Tibial nerve (tissue), 4 donors: ENCODE measurements around the gene SPATA6L. TPM values are rescaled to one million over a fixed set of nuclear protein-coding genes. Genes with fewer than 3 reads are reported as not detected.
A peak's percentile ranks its signal among the peaks of the same experiment; 100 is the strongest.

Experiments
- DNase-seq, 2 donors: peaks; one replicate each; pipeline ENCODE4 v3.0.0-alpha.2; 2019; ENCODE audit warnings: low spot score in 2 of 2
- H3K27ac ChIP-seq, 4 donors: fragments of 200-600 bp; sonication (generic) in 3 of 4; one replicate each; pipeline ENCODE4 v1.5.1; 2017 to 2019; ENCODE audit warnings: mild to moderate bottlenecking in 1 of 4
- H3K27me3 ChIP-seq, 2 donors: fragments of 200-600 bp; sonication (generic) in 1 of 2; one replicate each; pipeline versions ENCODE4 v1.5.1 to v1.6.0; 2017 to 2019
- H3K36me3 ChIP-seq, 3 donors: fragments of 200-600 bp; sonication (generic); one replicate each; pipeline ENCODE4 v1.5.1; 2018 to 2019
- H3K4me1 ChIP-seq, 4 donors: fragments of 200-600 bp; sonication (generic) in 3 of 4; one replicate each; pipeline ENCODE4 v1.5.1; 2017 to 2019
- H3K4me3 ChIP-seq, 4 donors: fragments of 200-600 bp; sonication (generic) in 3 of 4; one replicate each; pipeline ENCODE4 v1.5.1; 2017 to 2019; ENCODE audit warnings: mild to moderate bottlenecking in 1 of 4, moderate library complexity in 1 of 4
- H3K9me3 ChIP-seq, 4 donors: fragments of 200-600 bp; sonication (generic) in 3 of 4; one replicate each; pipeline ENCODE4 v1.5.1; 2017 to 2019
- CTCF ChIP-seq, 5 experiments: fragments of 200-600 bp in 3 of 5; fragments of 450-650 bp in 2 of 5; sonication (generic) in 3 of 5; IDR thresholded peaks; one replicate each; pipeline ENCODE4 v1.5.1; 2016 to 2019; ENCODE audit warnings: antibody characterized with exemption in 5 of 5, mild to moderate bottlenecking in 3 of 5, moderate library complexity in 2 of 5
- EP300 ChIP-seq, 2 donors: sonication (generic); formaldehyde crosslinking; IDR thresholded peaks; one replicate each; pipeline ENCODE4 v1.6.1; 2017; ENCODE audit warnings: antibody characterized with exemption in 2 of 2, mild to moderate bottlenecking in 1 of 2
- POLR2A ChIP-seq, 2 donors: fragments of 450-650 bp; IDR thresholded peaks; one replicate each; pipeline ENCODE4 v1.6.1; 2017; ENCODE audit warnings: antibody characterized with exemption in 2 of 2, mild to moderate bottlenecking in 2 of 2, moderate library complexity in 2 of 2
- WGBS, 2 donors: methylation state at CpG; one replicate each; pipeline ENCODE4 v1.1.5; 2018; 5-methylcytosine and 5-hydroxymethylcytosine counted together
- total RNA-seq, 4 donors: library from RNA; depleted of rRNA; stranded (reverse); fragments of >200 nt; gene quantifications; one replicate each; pipeline ENCODE4 v1.1.0, GENCODE V29; 2016

Gene SPATA6L
- total RNA-seq, 4 donors from 2014 or later, result 1.3 to 5.4 (median 3.8) TPM

DNA sequence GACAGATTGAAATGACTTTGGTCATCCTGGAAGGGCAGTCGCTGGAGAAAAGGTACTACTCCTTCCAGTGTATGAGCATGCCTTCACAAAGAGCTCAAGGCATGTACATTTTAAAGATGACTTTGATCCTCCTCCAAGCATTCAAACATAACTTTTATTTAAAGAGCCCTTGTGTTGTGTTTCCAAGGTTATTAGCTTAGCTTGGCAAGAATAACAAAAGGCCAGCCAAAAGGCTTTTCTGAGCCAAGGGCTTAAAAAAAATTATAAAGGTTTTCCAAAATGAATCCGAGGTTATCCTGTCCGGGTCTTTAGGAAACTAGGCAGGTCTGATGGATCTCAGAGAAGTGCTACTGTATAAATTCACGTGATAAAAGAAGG lies 75.2 kb downstream of the SPATA6L start:
- H3K27ac ChIP-seq, result no peak overlapping the region
- H3K4me3 ChIP-seq, result no peak overlapping the region
- 61 to 71% methylated on average over 4 of the region's 4 CpGs for WGBS, 2 donors
- H3K9me3 ChIP-seq, result no peaks in the 10 kb centered on the region
- H3K27me3 ChIP-seq, result no peaks in the 10 kb centered on the region
- TF ChIP-seq EP300 (IDR thresholded peaks at IDR 0.05), result no peak
- TF ChIP-seq CTCF (IDR thresholded peaks at IDR 0.05), result no peak
- no peak for TF ChIP-seq POLR2A (IDR thresholded peaks at IDR 0.05)
- no peaks in the 10 kb centered on the region for H3K36me3 ChIP-seq
- DNase-seq, result no peak
- peaks cover 0 to 19% (median 1%) of the 10 kb centered on the region in 4 donors for H3K4me1 ChIP-seq

DNA sequence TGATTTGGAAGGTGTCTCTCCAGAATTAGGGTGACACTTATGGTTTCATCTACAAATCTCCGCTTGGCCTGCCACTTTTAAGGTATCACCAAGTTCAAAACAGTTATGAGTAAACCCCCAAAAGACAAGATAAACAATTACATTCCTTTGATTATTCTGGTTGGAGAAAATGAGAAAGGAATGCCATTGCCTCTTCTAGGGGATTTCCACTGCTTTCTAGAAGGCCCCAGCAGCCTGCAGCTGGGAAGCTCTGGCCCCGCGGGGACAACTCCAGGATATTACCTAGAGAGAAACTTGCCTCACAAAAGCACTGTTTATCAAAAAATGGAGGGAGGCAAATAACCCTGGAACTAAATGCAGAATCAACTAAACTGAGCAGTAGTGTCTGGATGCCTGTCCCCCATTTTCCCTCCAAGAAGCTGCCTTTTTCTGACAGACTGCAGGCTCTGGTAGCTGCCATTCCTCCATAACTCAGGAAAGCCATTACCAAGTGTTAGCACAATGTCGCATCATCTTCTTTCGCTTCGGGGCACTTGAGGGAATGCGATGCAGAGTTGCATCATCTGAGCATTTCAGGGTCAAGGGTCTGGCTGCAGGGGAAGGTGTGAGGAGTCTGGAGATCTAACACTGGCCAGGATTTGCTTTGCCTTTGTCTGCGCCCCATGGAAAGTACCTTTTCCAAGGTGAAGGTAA lies 75.7 kb downstream of the SPATA6L start:
- DNase-seq, result no peak
- H3K9me3 ChIP-seq, result no peaks in the 10 kb centered on the region
- H3K36me3 ChIP-seq, result no peaks in the 10 kb centered on the region
- H3K4me1 ChIP-seq, result peaks cover 0 to 14% (median 0%) of the 10 kb centered on the region in 4 donors
- no peak overlapping the region for H3K4me3 ChIP-seq
- TF ChIP-seq CTCF (IDR thresholded peaks at IDR 0.05) (no peak), EP300 (IDR thresholded peaks at IDR 0.05) (no peak), POLR2A (IDR thresholded peaks at IDR 0.05) (no peak)
- H3K27me3 ChIP-seq, result no peaks in the 10 kb centered on the region
- H3K27ac ChIP-seq, result peak overlapping the region in 1 of 4 donors; percentile 4
- 73 to 87% methylated on average over 8 of the region's 8 CpGs for WGBS, 2 donors

- 63 to 78% methylated on average over 2 of the region's 2 CpGs for WGBS, 2 donors
- TF ChIP-seq CTCF (IDR thresholded peaks at IDR 0.05), result no peak
- TF ChIP-seq EP300 (IDR thresholded peaks at IDR 0.05), result no peak
- no peak for TF ChIP-seq POLR2A (IDR thresholded peaks at IDR 0.05)
- DNase-seq, result no peak
- H3K27ac ChIP-seq, result no peak overlapping the region
- H3K4me3 ChIP-seq, result no peak overlapping the region
- H3K4me1 ChIP-seq, result peaks cover 0 to 10% (median 0%) of the 10 kb centered on the region in 4 donors
- H3K27me3 ChIP-seq, result no peaks in the 10 kb centered on the region
- peaks cover 0 to 4% (median 0%) of the 10 kb centered on the region in 3 donors for H3K36me3 ChIP-seq
- H3K9me3 ChIP-seq, result no peaks in the 10 kb centered on the region
Measured at GRCh38 chr9:4588721-4589120, 77.6 kb downstream of the SPATA6L start.

GRCh38 chr9:4585135-4585534 lies 81.1 kb downstream of the SPATA6L start:
- peaks cover 0 to 3% (median 0%) of the 10 kb centered on the region in 4 donors for H3K4me1 ChIP-seq
- 91 to 93% methylated on average over 5 of the region's 5 CpGs for WGBS, 2 donors

More at GRCh38 chr9:4585135-4585534, 81.1 kb downstream of the SPATA6L start:
- Histone ChIP-seq H3K36me3 (peaks cover 0 to 13% (median 0%) of the 10 kb centered on the region in 3 donors), H3K4me3 (no peak overlapping the region), H3K27ac (no peak overlapping the region), H3K9me3 (no peaks in the 10 kb centered on the region), H3K27me3 (no peaks in the 10 kb centered on the region)
- DNase-seq, result no peak
- TF ChIP-seq CTCF (IDR thresholded peaks at IDR 0.05), result no peak
- no peak for TF ChIP-seq EP300 (IDR thresholded peaks at IDR 0.05)
- TF ChIP-seq POLR2A (IDR thresholded peaks at IDR 0.05), result no peak
